ENCODE measurements around the gene DOCK9.

DOCK9 gene

GRCh38 chr13:98922306-98922705 is 55.6 kb downstream of the DOCK9 start:
- Histone ChIP-seq H3K36me3 (ENCODE audit: control insufficient read depth in 2 of 2, insufficient read depth in 2 of 2, low read length in 2 of 2) (peaks cover 0 to 9% of the 10 kb centered on the region in 2 donors), H3K9ac (ENCODE audit: low read depth in 1 of 2, low read length in 2 of 2) (no peak overlapping the region), H3K27ac (ENCODE audit: low read depth in 2 of 2, low read length in 2 of 2) (no peak overlapping the region), H3K27me3 (ENCODE audit: control insufficient read depth in 2 of 2, insufficient read depth in 2 of 2, low read length in 2 of 2) (no peaks in the 10 kb centered on the region), H3K9me3 (ENCODE audit: control insufficient read depth in 2 of 2, low read length in 2 of 2) (no peaks in the 10 kb centered on the region), H3K4me3 (ENCODE audit: low read length in 2 of 2) (no peak overlapping the region), H3K4me1 (ENCODE audit: control insufficient read depth in 2 of 2, insufficient read depth in 2 of 2, low read length in 2 of 2) (no peaks in the 10 kb centered on the region)

GRCh38 chr13:98921786-98922185 is 56.1 kb downstream of the DOCK9 start:
- peaks cover 0 to 9% of the 10 kb centered on the region in 2 donors for H3K36me3 ChIP-seq (ENCODE audit: control insufficient read depth in 2 of 2, insufficient read depth in 2 of 2, low read length in 2 of 2)
- H3K9me3 ChIP-seq (ENCODE audit: control insufficient read depth in 2 of 2, low read length in 2 of 2): no peaks in the 10 kb centered on the region
- no peaks in the 10 kb centered on the region for H3K27me3 ChIP-seq (ENCODE audit: control insufficient read depth in 2 of 2, insufficient read depth in 2 of 2, low read length in 2 of 2)
- H3K27ac ChIP-seq (ENCODE audit: low read depth in 2 of 2, low read length in 2 of 2): no peak overlapping the region
- no peak overlapping the region for H3K4me3 ChIP-seq (ENCODE audit: low read length in 2 of 2)
- H3K9ac ChIP-seq (ENCODE audit: low read depth in 1 of 2, low read length in 2 of 2): no peak overlapping the region
- H3K4me1 ChIP-seq (ENCODE audit: control insufficient read depth in 2 of 2, insufficient read depth in 2 of 2, low read length in 2 of 2): no peaks in the 10 kb centered on the region

GRCh38 chr13:98921015-98921580 is 56.8 kb downstream of the DOCK9 start:
- H3K36me3 ChIP-seq (ENCODE audit: control insufficient read depth in 2 of 2, insufficient read depth in 2 of 2, low read length in 2 of 2): peaks cover 0 to 9% of the 10 kb centered on the region in 2 donors

GRCh38 chr13:98919566-98919965 is 58.3 kb downstream of the DOCK9 start:
- Histone ChIP-seq H3K4me1 (ENCODE audit: control insufficient read depth in 2 of 2, insufficient read depth in 2 of 2, low read length in 2 of 2) (no peaks in the 10 kb centered on the region), H3K27me3 (ENCODE audit: control insufficient read depth in 2 of 2, insufficient read depth in 2 of 2, low read length in 2 of 2) (no peaks in the 10 kb centered on the region), H3K36me3 (ENCODE audit: control insufficient read depth in 2 of 2, insufficient read depth in 2 of 2, low read length in 2 of 2) (peaks cover 0 to 9% of the 10 kb centered on the region in 2 donors), H3K9me3 (ENCODE audit: control insufficient read depth in 2 of 2, low read length in 2 of 2) (no peaks in the 10 kb centered on the region), H3K27ac (ENCODE audit: low read depth in 2 of 2, low read length in 2 of 2) (no peak overlapping the region), H3K4me3 (ENCODE audit: low read length in 2 of 2) (no peak overlapping the region), H3K9ac (ENCODE audit: low read depth in 1 of 2, low read length in 2 of 2) (no peak overlapping the region)

More at GRCh38 chr13:98921015-98921580, 56.8 kb downstream of the DOCK9 start:
- no peak overlapping the region for H3K4me3 ChIP-seq (ENCODE audit: low read length in 2 of 2)
- H3K27me3 ChIP-seq (ENCODE audit: control insufficient read depth in 2 of 2, insufficient read depth in 2 of 2, low read length in 2 of 2): no peaks in the 10 kb centered on the region
- H3K4me1 ChIP-seq (ENCODE audit: control insufficient read depth in 2 of 2, insufficient read depth in 2 of 2, low read length in 2 of 2): no peaks in the 10 kb centered on the region
- no peak overlapping the region for H3K27ac ChIP-seq (ENCODE audit: low read depth in 2 of 2, low read length in 2 of 2)
- H3K9ac ChIP-seq (ENCODE audit: low read depth in 1 of 2, low read length in 2 of 2): no peak overlapping the region
- H3K9me3 ChIP-seq (ENCODE audit: control insufficient read depth in 2 of 2, low read length in 2 of 2): no peaks in the 10 kb centered on the region

- H3K27me3 ChIP-seq (ENCODE audit: control insufficient read depth in 2 of 2, insufficient read depth in 2 of 2, low read length in 2 of 2): no peaks in the 10 kb centered on the region
- peaks cover 1 to 9% of the 10 kb centered on the region in 2 donors for H3K36me3 ChIP-seq (ENCODE audit: control insufficient read depth in 2 of 2, insufficient read depth in 2 of 2, low read length in 2 of 2)
- no peak overlapping the region for H3K4me3 ChIP-seq (ENCODE audit: low read length in 2 of 2)
- no peak overlapping the region for H3K27ac ChIP-seq (ENCODE audit: low read depth in 2 of 2, low read length in 2 of 2)
- H3K9me3 ChIP-seq (ENCODE audit: control insufficient read depth in 2 of 2, low read length in 2 of 2): no peaks in the 10 kb centered on the region
- no peak overlapping the region for H3K9ac ChIP-seq (ENCODE audit: low read depth in 1 of 2, low read length in 2 of 2)
- no peaks in the 10 kb centered on the region for H3K4me1 ChIP-seq (ENCODE audit: control insufficient read depth in 2 of 2, insufficient read depth in 2 of 2, low read length in 2 of 2)
Observed at GRCh38 chr13:98918771-98919170, 59.1 kb downstream of the DOCK9 start.

- Histone ChIP-seq H3K9ac (ENCODE audit: low read depth in 1 of 2, low read length in 2 of 2) (no peak overlapping the region), H3K36me3 (ENCODE audit: control insufficient read depth in 2 of 2, insufficient read depth in 2 of 2, low read length in 2 of 2) (peaks cover 2 to 7% of the 10 kb centered on the region in 2 donors), H3K27ac (ENCODE audit: low read depth in 2 of 2, low read length in 2 of 2) (no peak overlapping the region)
Observed at GRCh38 chr13:98917116-98917515, 60.7 kb downstream of the DOCK9 start.

GRCh38 chr13:98916403-98916802 is 61.5 kb downstream of the DOCK9 start:
- no peak overlapping the region for H3K4me3 ChIP-seq (ENCODE audit: low read length in 2 of 2)
- no peaks in the 10 kb centered on the region for H3K4me1 ChIP-seq (ENCODE audit: control insufficient read depth in 2 of 2, insufficient read depth in 2 of 2, low read length in 2 of 2)
- H3K9ac ChIP-seq (ENCODE audit: low read depth in 1 of 2, low read length in 2 of 2): no peak overlapping the region
- peaks cover 0 to 2% of the 10 kb centered on the region in 2 donors for H3K36me3 ChIP-seq (ENCODE audit: control insufficient read depth in 2 of 2, insufficient read depth in 2 of 2, low read length in 2 of 2)
- no peak overlapping the region for H3K27ac ChIP-seq (ENCODE audit: low read depth in 2 of 2, low read length in 2 of 2)
- H3K27me3 ChIP-seq (ENCODE audit: control insufficient read depth in 2 of 2, insufficient read depth in 2 of 2, low read length in 2 of 2): no peaks in the 10 kb centered on the region
- no peaks in the 10 kb centered on the region for H3K9me3 ChIP-seq (ENCODE audit: control insufficient read depth in 2 of 2, low read length in 2 of 2)

More at GRCh38 chr13:98917116-98917515, 60.7 kb downstream of the DOCK9 start:
- H3K4me1 ChIP-seq (ENCODE audit: control insufficient read depth in 2 of 2, insufficient read depth in 2 of 2, low read length in 2 of 2): no peaks in the 10 kb centered on the region
- H3K27me3 ChIP-seq (ENCODE audit: control insufficient read depth in 2 of 2, insufficient read depth in 2 of 2, low read length in 2 of 2): no peaks in the 10 kb centered on the region
- H3K4me3 ChIP-seq (ENCODE audit: low read length in 2 of 2): no peak overlapping the region
- H3K9me3 ChIP-seq (ENCODE audit: control insufficient read depth in 2 of 2, low read length in 2 of 2): no peaks in the 10 kb centered on the region

- Histone ChIP-seq H3K9me3 (ENCODE audit: control insufficient read depth in 2 of 2, low read length in 2 of 2) (no peaks in the 10 kb centered on the region), H3K27me3 (ENCODE audit: control insufficient read depth in 2 of 2, insufficient read depth in 2 of 2, low read length in 2 of 2) (no peaks in the 10 kb centered on the region), H3K36me3 (ENCODE audit: control insufficient read depth in 2 of 2, insufficient read depth in 2 of 2, low read length in 2 of 2) (peaks cover 0 to 2% of the 10 kb centered on the region in 2 donors), H3K27ac (ENCODE audit: low read depth in 2 of 2, low read length in 2 of 2) (no peak overlapping the region), H3K4me1 (ENCODE audit: control insufficient read depth in 2 of 2, insufficient read depth in 2 of 2, low read length in 2 of 2) (no peaks in the 10 kb centered on the region), H3K4me3 (ENCODE audit: low read length in 2 of 2) (no peak overlapping the region), H3K9ac (ENCODE audit: low read depth in 1 of 2, low read length in 2 of 2) (no peak overlapping the region)
Observed at GRCh38 chr13:98915981-98916380, 61.9 kb downstream of the DOCK9 start.

GRCh38 chr13:98915563-98915962 is 62.3 kb downstream of the DOCK9 start:
- Histone ChIP-seq H3K4me3 (ENCODE audit: low read length in 2 of 2) (no peak overlapping the region), H3K36me3 (ENCODE audit: control insufficient read depth in 2 of 2, insufficient read depth in 2 of 2, low read length in 2 of 2) (peaks cover 0 to 2% of the 10 kb centered on the region in 2 donors), H3K27me3 (ENCODE audit: control insufficient read depth in 2 of 2, insufficient read depth in 2 of 2, low read length in 2 of 2) (no peaks in the 10 kb centered on the region), H3K9ac (ENCODE audit: low read depth in 1 of 2, low read length in 2 of 2) (no peak overlapping the region), H3K4me1 (ENCODE audit: control insufficient read depth in 2 of 2, insufficient read depth in 2 of 2, low read length in 2 of 2) (no peaks in the 10 kb centered on the region), H3K27ac (ENCODE audit: low read depth in 2 of 2, low read length in 2 of 2) (no peak overlapping the region), H3K9me3 (ENCODE audit: control insufficient read depth in 2 of 2, low read length in 2 of 2) (no peaks in the 10 kb centered on the region)

- peaks cover 0 to 2% of the 10 kb centered on the region in 2 donors for H3K36me3 ChIP-seq (ENCODE audit: control insufficient read depth in 2 of 2, insufficient read depth in 2 of 2, low read length in 2 of 2)
- H3K27me3 ChIP-seq (ENCODE audit: control insufficient read depth in 2 of 2, insufficient read depth in 2 of 2, low read length in 2 of 2): no peaks in the 10 kb centered on the region
- no peaks in the 10 kb centered on the region for H3K9me3 ChIP-seq (ENCODE audit: control insufficient read depth in 2 of 2, low read length in 2 of 2)
- H3K27ac ChIP-seq (ENCODE audit: low read depth in 2 of 2, low read length in 2 of 2): no peak overlapping the region
- no peak overlapping the region for H3K4me3 ChIP-seq (ENCODE audit: low read length in 2 of 2)
- H3K4me1 ChIP-seq (ENCODE audit: control insufficient read depth in 2 of 2, insufficient read depth in 2 of 2, low read length in 2 of 2): no peaks in the 10 kb centered on the region
- H3K9ac ChIP-seq (ENCODE audit: low read depth in 1 of 2, low read length in 2 of 2): no peak overlapping the region
Observed at GRCh38 chr13:98913741-98914140, 64.1 kb downstream of the DOCK9 start.
